ENCODE results near the gene RARG. TPM values are rescaled to one million over a fixed set of nuclear protein-coding genes. Genes with fewer than 3 reads are reported as not detected.
A peak's percentile ranks its signal among the peaks of the same experiment; 100 is the strongest.

The RARG gene
- polyA plus RNA-seq, 1 donor (not counting 4 experiments of a cell fraction or from before 2014, with no cell fraction given): 26.4 TPM

DNA sequence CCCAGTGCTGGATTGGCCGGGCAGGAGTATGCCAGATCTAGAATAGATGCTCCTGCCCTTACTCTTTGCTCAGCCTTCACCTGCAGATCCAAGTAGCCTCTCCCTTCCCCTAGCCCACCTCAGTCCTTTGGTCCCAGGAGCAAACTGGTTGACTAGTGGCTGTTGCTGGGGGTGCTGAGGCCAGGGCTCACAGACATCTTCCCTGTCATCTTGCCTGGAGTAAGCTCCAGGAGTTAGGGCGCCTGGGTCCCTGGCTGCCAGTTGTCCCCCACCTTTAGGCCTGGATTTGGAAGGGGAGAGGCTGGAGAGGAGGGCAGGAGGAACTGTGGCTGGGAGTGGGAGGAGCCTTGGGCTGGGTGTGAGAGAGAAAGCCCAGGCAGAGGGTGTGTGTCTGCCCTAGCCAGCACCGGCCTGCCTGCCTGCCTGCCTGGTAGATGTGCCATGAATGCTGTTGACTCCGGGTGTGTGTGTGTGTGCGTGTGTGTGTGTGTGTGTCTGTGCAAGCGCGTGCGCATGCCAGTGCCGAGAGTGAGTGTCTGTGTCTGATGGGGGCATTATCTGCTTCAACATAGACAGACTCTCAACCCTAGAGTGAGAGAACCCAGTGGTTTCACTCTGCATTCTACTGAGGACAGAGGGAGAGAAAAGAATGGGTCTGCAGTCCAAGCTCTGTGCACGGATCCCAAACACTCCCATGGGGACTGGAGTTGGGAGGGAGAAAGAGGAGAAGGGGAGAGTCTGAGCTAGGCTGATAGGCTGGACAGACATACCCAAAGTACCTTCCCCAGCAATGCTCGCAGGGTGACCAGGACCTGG, 845 bp upstream of the RARG start:
- peaks cover 0 to 1% of the 10 kb centered on the region in 2 experiments for H3K36me3 ChIP-seq (ENCODE audit: control insufficient read depth in 2 of 2, extremely low read depth in 1 of 2, insufficient read depth in 2 of 2, low read length in 2 of 2)
- H3K79me2 ChIP-seq (ENCODE audit: control insufficient read depth, insufficient read depth, low read length): peaks cover 6% of the 10 kb centered on the region
- H3K4me3 ChIP-seq (ENCODE audit: control insufficient read depth in 2 of 3, extremely low read depth in 1 of 3, insufficient read depth in 2 of 3, low read depth in 1 of 3, low read length in 3 of 3): peak overlapping the region; percentile 15 to 44 (median 37)
- H4K20me1 ChIP-seq (ENCODE audit: control insufficient read depth, extremely low read depth, insufficient read depth, low read length): no peaks in the 10 kb centered on the region
- no peak for DNase-seq (ENCODE audit: low read depth, low spot score)
- H3K9ac ChIP-seq (ENCODE audit: control insufficient read depth, extremely low read depth, insufficient read depth, low read length): peak overlapping the region; percentile 63
- H3K27ac ChIP-seq (ENCODE audit: control insufficient read depth, insufficient read depth, low read length): peak overlapping the region; percentile 61
- dilution Hi-C loops (cut with MboI; ENCODE audit: extremely low pct_ligation_motif_present, low sequenced_read_pairs): no loop called here
- FAIRE-seq: peak; percentile 84
- H3K27me3 ChIP-seq (ENCODE audit: control insufficient read depth, extremely low read depth, insufficient read depth, low read length): no peaks in the 10 kb centered on the region
- no peaks in the 10 kb centered on the region for H3K9me3 ChIP-seq (ENCODE audit: control insufficient read depth, low read depth, low read length)
- no peaks in the 10 kb centered on the region for H3K9me1 ChIP-seq (ENCODE audit: control insufficient read depth, extremely low read depth, insufficient read depth, low read length)
- TF ChIP-seq, protein P1, sequence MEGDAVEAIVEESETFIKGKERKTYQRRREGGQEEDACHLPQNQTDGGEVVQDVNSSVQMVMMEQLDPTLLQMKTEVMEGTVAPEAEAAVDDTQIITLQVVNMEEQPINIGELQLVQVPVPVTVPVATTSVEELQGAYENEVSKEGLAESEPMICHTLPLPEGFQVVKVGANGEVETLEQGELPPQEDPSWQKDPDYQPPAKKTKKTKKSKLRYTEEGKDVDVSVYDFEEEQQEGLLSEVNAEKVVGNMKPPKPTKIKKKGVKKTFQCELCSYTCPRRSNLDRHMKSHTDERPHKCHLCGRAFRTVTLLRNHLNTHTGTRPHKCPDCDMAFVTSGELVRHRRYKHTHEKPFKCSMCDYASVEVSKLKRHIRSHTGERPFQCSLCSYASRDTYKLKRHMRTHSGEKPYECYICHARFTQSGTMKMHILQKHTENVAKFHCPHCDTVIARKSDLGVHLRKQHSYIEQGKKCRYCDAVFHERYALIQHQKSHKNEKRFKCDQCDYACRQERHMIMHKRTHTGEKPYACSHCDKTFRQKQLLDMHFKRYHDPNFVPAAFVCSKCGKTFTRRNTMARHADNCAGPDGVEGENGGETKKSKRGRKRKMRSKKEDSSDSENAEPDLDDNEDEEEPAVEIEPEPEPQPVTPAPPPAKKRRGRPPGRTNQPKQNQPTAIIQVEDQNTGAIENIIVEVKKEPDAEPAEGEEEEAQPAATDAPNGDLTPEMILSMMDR (optimal IDR thresholded peaks at IDR 0.05 in 1 of 3, IDR thresholded peaks at IDR 0.05 in 1 of 3, conservative IDR thresholded peaks at IDR 0.05 in 1 of 3; ENCODE audit: extremely low read depth in 1 of 3, insufficient read depth in 2 of 3, low read length in 3 of 3): no peak
- no peak for TF ChIP-seq EZH2 (IDR thresholded peaks at IDR 0.05; ENCODE audit: low read length)
- H3K4me1 ChIP-seq (ENCODE audit: control insufficient read depth, extremely low read depth, insufficient read depth, low read length): peaks cover 52% of the 10 kb centered on the region
- peak overlapping the region; percentile 83 for H3K4me2 ChIP-seq (ENCODE audit: control insufficient read depth, extremely low read depth, insufficient read depth, low read depth, low read length)
- H2AFZ ChIP-seq (ENCODE audit: control insufficient read depth, low read length): peak overlapping the region; percentile 41

DNA sequence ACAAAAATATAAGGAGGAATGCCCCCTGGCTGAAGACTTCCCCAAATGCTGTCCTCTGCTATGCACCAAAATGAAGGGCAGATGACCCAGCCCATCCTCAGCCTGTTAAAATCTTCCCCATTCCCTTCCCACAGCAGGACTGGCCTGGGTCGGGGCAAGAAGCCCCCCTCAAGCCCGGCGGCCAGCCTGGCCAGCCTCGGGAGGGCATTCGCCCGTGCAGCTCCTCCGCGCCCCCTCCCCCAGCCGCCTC, 413 bp downstream of the RARG start:
- dilution Hi-C loops (cut with MboI; ENCODE audit: extremely low pct_ligation_motif_present, low sequenced_read_pairs): no loop called here
- no peak for TF ChIP-seq EZH2 (IDR thresholded peaks at IDR 0.05; ENCODE audit: low read length)
- TF ChIP-seq, protein P1 (optimal IDR thresholded peaks at IDR 0.05 in 1 of 3, IDR thresholded peaks at IDR 0.05 in 1 of 3, conservative IDR thresholded peaks at IDR 0.05 in 1 of 3; ENCODE audit: extremely low read depth in 1 of 3, insufficient read depth in 2 of 3, low read length in 3 of 3): no peak
- Histone ChIP-seq H3K79me2 (ENCODE audit: control insufficient read depth, insufficient read depth, low read length) (peaks cover 6% of the 10 kb centered on the region), H3K27ac (ENCODE audit: control insufficient read depth, insufficient read depth, low read length) (peak overlapping the region; percentile 55), H4K20me1 (ENCODE audit: control insufficient read depth, extremely low read depth, insufficient read depth, low read length) (no peaks in the 10 kb centered on the region), H3K9me3 (ENCODE audit: control insufficient read depth, low read depth, low read length) (no peaks in the 10 kb centered on the region), H3K9ac (ENCODE audit: control insufficient read depth, extremely low read depth, insufficient read depth, low read length) (peak overlapping the region; percentile 81), H2AFZ (ENCODE audit: control insufficient read depth, low read length) (no peak overlapping the region), H3K4me3 (ENCODE audit: control insufficient read depth in 2 of 3, extremely low read depth in 1 of 3, insufficient read depth in 2 of 3, low read depth in 1 of 3, low read length in 3 of 3) (peak overlapping the region; percentile 38 to 83 (median 56)), H3K9me1 (ENCODE audit: control insufficient read depth, extremely low read depth, insufficient read depth, low read length) (no peaks in the 10 kb centered on the region), H3K36me3 (ENCODE audit: control insufficient read depth in 2 of 2, extremely low read depth in 1 of 2, insufficient read depth in 2 of 2, low read length in 2 of 2) (peaks cover 2 to 3% of the 10 kb centered on the region in 2 experiments), H3K4me2 (ENCODE audit: control insufficient read depth, extremely low read depth, insufficient read depth, low read depth, low read length) (peak overlapping the region; percentile 80), H3K4me1 (ENCODE audit: control insufficient read depth, extremely low read depth, insufficient read depth, low read length) (peaks cover 50% of the 10 kb centered on the region), H3K27me3 (ENCODE audit: control insufficient read depth, extremely low read depth, insufficient read depth, low read length) (no peaks in the 10 kb centered on the region)
- DNase-seq (ENCODE audit: low read depth, low spot score) (no peak), FAIRE-seq (no peak)
